Activated CD8-positive, alpha-beta memory T cell treated with anti-CD3 and anti-CD28 coated beads for 36 hours (primary cell): ENCODE measurements around the gene SFMBT1. TPM values are rescaled to one million over a fixed set of nuclear protein-coding genes. Genes with fewer than 3 reads are reported as not detected.

Experiments used
- CTCF ChIA-PET: fragments of 350-600 bp; sonication (Branson Sonifier 250); formaldehyde crosslinking; loops from one replicate; lab custom pipeline; 2021; ENCODE audit warnings: antibody characterized with exemption; lab: Charles Lee
- POLR2A ChIA-PET: fragments of 350-600 bp; sonication (Branson Sonifier 250); formaldehyde crosslinking; loops from one replicate; lab custom pipeline; 2021; ENCODE audit warnings: antibody characterized with exemption; lab: Charles Lee
- total RNA-seq, 2 experiments: library from RNA; stranded (reverse); gene quantifications; one replicate each; pipeline ENCODE4 v1.2.3, GENCODE V29; 2021

The SFMBT1 gene
- total RNA-seq, 2 experiments from 2014 or later: 17.4 to 20.3 TPM

DNA sequence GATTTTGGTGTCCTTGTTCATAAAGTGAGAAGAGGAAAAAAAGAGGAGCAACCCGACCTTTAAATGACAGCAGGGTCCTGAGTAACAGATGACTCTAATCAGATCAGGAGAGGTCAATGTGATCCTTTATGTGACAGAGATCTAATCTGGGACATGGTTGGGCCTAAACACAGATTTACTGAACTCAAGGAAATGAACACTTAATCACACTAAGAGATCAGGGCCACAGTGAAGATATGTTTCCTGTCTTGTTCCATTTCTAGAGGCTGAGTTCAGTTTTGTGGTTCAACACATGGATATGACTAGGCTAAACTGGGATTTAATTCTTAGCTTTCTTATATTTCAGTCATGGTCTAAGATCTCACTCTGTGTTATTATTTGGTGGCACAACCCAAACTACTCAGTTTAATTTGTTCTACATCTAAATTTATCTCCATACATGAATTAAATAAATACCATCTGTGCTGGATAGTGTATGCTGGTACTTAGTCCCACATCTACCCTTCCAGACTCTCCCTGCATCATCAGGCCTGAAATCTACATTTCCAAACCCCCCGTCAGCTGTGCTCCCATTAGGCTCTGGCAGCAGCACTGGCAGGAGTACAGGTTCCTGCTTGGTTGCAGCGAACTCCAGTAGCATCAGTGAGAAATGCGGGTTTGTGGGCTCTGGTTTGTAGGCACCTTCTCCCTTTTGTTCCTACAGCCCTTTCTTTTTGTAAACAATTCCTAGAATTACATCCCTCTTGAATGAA is 22.6 kb downstream of the SFMBT1 start:
- CTCF ChIA-PET: no interaction called here
- POLR2A ChIA-PET: no interaction called here

- ChIA-PET CTCF (no interaction called here), POLR2A (no interaction called here)
Observed at GRCh38 chr3:53022647-53023046, 23.2 kb downstream of the SFMBT1 start.

GRCh38 chr3:53016236-53016635 is 29.6 kb downstream of the SFMBT1 start:
- ChIA-PET POLR2A (no interaction called here), CTCF (no interaction called here)

GRCh38 chr3:53011324-53011723 is 34.5 kb downstream of the SFMBT1 start:
- ChIA-PET CTCF (no interaction called here), POLR2A (no interaction called here)

DNA sequence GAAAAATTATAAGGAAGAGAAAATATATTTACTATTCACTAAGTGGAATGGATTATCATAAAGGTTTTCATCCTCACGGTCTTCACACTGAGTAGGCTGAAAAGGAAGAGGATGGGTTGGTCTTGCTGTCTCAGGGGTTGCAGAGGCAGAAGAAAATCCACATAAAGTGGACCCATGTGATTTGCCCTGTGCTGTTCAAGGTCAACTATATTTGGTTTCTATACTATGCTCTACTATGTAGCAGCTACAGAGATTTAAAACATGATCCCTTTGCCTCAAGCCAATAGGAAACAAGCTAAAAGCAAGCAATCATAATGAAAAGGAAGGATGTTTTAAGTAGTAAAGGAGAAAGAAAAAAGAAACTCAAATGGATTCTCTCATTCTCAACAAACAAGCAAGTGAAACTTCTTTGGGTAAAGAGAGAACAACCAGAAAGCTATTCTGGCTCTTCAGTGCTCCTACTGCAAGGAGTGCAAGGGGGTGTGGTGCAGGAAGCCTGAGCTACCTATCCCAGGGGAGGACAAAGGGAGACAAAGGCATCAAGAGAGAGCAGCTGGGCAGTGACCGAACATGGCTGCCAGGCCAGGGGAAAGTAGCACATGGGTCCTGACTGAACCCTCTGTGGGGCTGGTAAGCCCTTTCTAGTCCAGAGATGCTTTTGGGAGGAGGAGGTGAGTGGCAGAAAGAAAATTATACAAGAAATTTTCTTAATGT is 35.9 kb downstream of the SFMBT1 start:
- ChIA-PET POLR2A (no interaction called here), CTCF (interaction anchor here (0.7 kb wide), 1 partner anchor 58 kb away, joined by 3 read pairs; no protein-coding TSS in a partner anchor)

GRCh38 chr3:53008932-53009331 is 36.9 kb downstream of the SFMBT1 start:
- POLR2A ChIA-PET: no interaction called here
- CTCF ChIA-PET: no interaction called here

DNA sequence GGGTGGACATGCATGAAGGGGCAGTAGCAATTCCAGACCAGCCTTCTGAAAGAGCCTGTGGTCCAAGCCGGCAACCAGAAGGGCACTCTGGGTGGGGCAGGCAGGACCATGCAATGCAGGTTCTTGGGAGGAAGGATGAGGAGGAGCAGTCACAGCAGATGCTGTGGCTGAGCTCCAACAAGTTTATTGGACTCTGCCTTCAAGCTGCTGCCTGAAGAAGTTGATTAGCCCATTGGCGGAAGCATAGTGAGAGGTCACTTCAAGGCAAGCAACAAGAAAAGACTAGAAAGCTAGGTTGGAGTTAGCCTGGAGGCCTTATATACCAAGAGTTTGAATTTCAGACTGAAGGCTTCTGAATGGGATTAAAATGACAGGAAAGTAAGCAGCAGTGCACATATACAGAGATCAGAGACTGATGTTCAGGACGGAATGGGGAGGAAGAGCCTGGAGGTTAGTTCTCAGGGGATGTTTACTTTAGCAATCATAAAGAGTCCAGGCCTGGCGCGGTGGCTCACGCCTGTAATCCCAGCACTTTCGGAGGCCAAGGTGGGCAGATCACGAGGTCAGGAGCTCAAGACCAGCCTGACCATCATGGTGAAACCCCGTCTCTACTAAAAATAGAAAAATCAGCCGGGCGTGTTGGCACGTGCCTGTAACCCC is 39.9 kb downstream of the SFMBT1 start:
- POLR2A ChIA-PET: no interaction called here

DNA sequence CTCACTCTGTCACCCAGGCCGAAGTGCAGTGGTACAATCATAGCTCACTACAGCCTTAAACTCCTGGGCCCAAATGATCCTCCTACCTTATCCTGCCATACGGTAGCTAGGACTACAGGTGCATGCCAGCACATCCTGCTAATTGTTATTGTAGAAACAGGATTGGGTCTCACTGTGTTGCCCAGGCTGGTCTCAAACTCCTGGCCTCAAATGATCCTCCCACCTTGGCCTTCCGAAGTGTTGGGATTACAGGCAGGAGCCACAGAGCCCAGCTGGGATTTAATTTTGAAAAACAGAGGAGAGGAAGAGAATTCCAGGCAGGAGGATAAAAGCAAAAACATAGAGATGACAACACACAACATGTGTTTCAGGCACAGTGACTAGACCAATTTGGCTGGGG is 40.5 kb downstream of the SFMBT1 start:
- POLR2A ChIA-PET: no interaction called here
- CTCF ChIA-PET: no interaction called here

More for the DNA sequence above, 39.9 kb downstream of the SFMBT1 start:
- CTCF ChIA-PET: interaction anchor here (0.6 kb wide), 1 partner anchor 20 kb away, joined by 3 read pairs; no protein-coding TSS in a partner anchor

GRCh38 chr3:53003320-53003719 is 42.6 kb downstream of the SFMBT1 start:
- ChIA-PET POLR2A (no interaction called here), CTCF (no interaction called here)

- POLR2A ChIA-PET: no interaction called here
- CTCF ChIA-PET: no interaction called here
Observed at GRCh38 chr3:52998771-52999513, 46.9 kb downstream of the SFMBT1 start.

DNA sequence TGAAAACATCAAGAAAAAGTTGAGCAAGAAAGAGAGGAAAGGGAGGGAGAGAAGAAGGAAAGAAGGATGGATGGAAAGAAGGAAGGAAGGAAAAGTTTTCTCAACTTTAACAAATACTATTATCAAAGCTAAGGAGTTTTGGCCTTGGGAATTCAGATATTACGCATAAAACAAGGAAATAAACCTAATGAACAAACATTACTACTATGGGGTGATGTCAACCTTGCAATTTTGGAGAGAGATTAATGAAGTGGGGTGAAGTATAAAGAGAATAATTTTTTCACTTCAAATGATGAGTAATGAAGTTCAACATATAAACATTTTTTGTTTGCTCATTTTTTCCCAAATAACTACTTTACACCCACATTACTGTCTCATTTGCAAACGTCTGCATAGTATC is 55.2 kb downstream of the SFMBT1 start:
- ChIA-PET POLR2A (no interaction called here), CTCF (no interaction called here)

- ChIA-PET CTCF (interaction anchor here (0.5 kb wide), 1 partner anchor 39 kb away, joined by 3 read pairs; no protein-coding TSS in a partner anchor), POLR2A (no interaction called here)
Observed at GRCh38 chr3:52986938-52987337, 58.9 kb downstream of the SFMBT1 start.

GRCh38 chr3:52986049-52986448 is 59.8 kb downstream of the SFMBT1 start:
- CTCF ChIA-PET: interaction anchor here (0.7 kb wide), 2 partner anchors 20 to 61 kb away, joined by 3 to 4 read pairs; no protein-coding TSS in a partner anchor
- POLR2A ChIA-PET: no interaction called here

GRCh38 chr3:52983828-52984227 is 62.0 kb downstream of the SFMBT1 start:
- POLR2A ChIA-PET: no interaction called here
- CTCF ChIA-PET: interaction anchor here (1.1 kb wide), 1 partner anchor 47 kb away, joined by 3 read pairs; no protein-coding TSS in a partner anchor

- POLR2A ChIA-PET: no interaction called here
- CTCF ChIA-PET: no interaction called here
Observed at GRCh38 chr3:52983336-52983807, 62.5 kb downstream of the SFMBT1 start.

- CTCF ChIA-PET: no interaction called here
- POLR2A ChIA-PET: no interaction called here
Observed at GRCh38 chr3:52982839-52983238, 63.0 kb downstream of the SFMBT1 start.

DNA sequence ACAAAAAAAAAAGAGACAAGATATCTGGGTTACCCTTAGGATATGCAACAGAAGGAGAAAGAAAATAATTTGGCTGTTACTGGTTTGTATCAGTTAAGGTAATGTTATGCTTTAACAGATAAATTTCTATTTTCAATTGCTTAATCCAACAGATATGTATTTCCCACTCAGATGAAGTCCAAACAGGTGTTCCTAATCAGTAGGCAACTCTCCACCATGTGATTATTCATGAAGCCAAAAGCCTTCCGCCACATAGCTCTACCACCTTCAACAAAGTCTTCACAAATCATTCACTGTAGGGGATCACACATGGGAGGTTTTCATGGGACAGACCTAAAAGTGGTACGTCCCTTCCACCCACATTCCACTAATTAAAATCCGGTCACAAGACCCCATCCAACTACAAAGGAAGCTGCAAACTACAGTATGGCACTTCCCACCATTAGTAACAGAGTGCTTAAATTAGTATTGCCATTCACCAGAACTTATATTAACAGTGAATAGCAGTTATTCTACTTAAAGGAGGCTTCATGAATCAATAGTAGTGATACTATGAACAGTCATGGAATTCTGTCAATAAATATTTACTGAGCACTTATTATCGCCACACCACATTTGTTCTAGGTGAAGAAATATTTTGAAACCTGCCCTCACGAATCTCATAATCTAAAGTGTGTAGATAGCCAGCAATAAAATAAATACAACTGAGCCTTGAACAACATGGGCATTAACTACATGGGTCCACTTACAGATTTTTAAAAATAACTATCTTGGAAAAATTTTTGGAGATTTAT is 66.5 kb downstream of the SFMBT1 start:
- CTCF ChIA-PET: no interaction called here
- POLR2A ChIA-PET: no interaction called here

DNA sequence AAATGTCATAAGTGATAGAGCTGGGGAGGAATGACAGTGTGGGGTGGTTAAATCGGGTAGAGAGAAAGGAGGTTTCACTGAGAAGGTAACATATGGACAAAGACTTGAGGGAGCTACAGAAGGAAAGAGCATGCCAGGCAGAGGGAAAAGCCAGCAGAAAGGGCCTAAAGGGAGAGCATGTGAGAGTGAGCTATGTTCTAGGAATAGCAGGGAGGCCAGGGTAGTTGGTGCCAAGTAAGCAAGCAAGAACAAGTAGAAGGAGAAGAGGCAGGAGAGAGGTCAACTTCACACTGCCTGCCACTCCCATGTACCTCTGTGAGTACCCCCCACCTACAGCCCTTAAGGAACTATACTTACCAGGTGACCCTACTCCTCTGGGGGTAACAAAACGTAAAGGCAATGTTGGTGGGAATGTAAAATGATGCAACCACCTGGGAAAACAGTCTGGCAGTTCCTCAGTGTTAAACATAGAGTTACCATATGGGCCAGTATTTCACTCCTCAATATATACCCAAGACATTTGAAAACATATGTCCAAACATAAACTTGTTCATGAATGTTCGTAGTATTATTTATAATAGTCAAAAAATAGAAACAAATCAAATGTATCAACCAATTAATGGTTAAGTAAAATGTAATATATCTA is 67.6 kb downstream of the SFMBT1 start:
- ChIA-PET POLR2A (no interaction called here), CTCF (interaction anchor here (0.9 kb wide), 1 partner anchor 218 kb away, joined by 3 read pairs; no protein-coding TSS in a partner anchor)
